Stomach smooth muscle (tissue), 2 donors: ENCODE data around the gene ADSS1.

Experiments used
- H3K27ac ChIP-seq: one replicate; pipeline ENCODE4 v1.7.0; 2013; ENCODE audit warnings: mild to moderate bottlenecking, low read length, inconsistent platforms
- H3K27me3 ChIP-seq, 2 donors: one replicate each; pipeline ENCODE4 v1.7.0; 2013; ENCODE audit warnings: low read length in 2 of 2; ENCODE audit not compliant: insufficient read depth in 2 of 2, control insufficient read depth in 1 of 2
- H3K36me3 ChIP-seq, 2 donors: one replicate each; pipeline ENCODE4 v1.7.0; 2013; ENCODE audit warnings: low read length in 2 of 2; ENCODE audit not compliant: control insufficient read depth in 2 of 2, insufficient read depth in 2 of 2
- H3K4me1 ChIP-seq: one replicate; pipeline ENCODE4 v1.7.0; 2013; ENCODE audit warnings: low read length; ENCODE audit not compliant: control insufficient read depth, insufficient read depth
- H3K4me3 ChIP-seq, 2 donors: one replicate each; pipeline ENCODE4 v1.7.0; 2013; ENCODE audit warnings: low read length in 2 of 2
- H3K9ac ChIP-seq, 2 donors: one replicate each; pipeline ENCODE4 v1.7.0; 2013; ENCODE audit warnings: low read length in 2 of 2, mild to moderate bottlenecking in 1 of 2
- H3K9me3 ChIP-seq, 2 donors: one replicate each; pipeline ENCODE4 v1.7.0; 2013; ENCODE audit warnings: low read length in 2 of 2; ENCODE audit not compliant: control insufficient read depth in 2 of 2
- donor health status: healthy.
- donor health status: Pancreatic carcinoma.

Gene ADSS1

GRCh38 chr14:104782086-104782807, 58.2 kb downstream of the ADSS1 start:
- H3K36me3 ChIP-seq: peaks cover 0 to 9% of the 10 kb centered on the region in 2 donors
- H3K27me3 ChIP-seq: no peaks in the 10 kb centered on the region
- H3K4me1 ChIP-seq: peaks cover 36% of the 10 kb centered on the region
- no peak overlapping the region for H3K27ac ChIP-seq
- no peaks in the 10 kb centered on the region for H3K9me3 ChIP-seq
- no peak overlapping the region for H3K9ac ChIP-seq
- no peak overlapping the region for H3K4me3 ChIP-seq

GRCh38 chr14:104782808-104783139, 58.7 kb downstream of the ADSS1 start:
- Histone ChIP-seq H3K4me3 (no peak overlapping the region), H3K4me1 (peaks cover 41% of the 10 kb centered on the region), H3K9me3 (no peaks in the 10 kb centered on the region), H3K27ac (no peak overlapping the region), H3K36me3 (peaks cover 0 to 10% of the 10 kb centered on the region in 2 donors), H3K27me3 (no peaks in the 10 kb centered on the region), H3K9ac (no peak overlapping the region)

GRCh38 chr14:104783484-104784217, 59.6 kb downstream of the ADSS1 start:
- H3K27ac ChIP-seq: no peak overlapping the region
- no peak overlapping the region for H3K9ac ChIP-seq
- peaks cover 0 to 8% of the 10 kb centered on the region in 2 donors for H3K36me3 ChIP-seq
- H3K4me3 ChIP-seq: no peak overlapping the region
- no peaks in the 10 kb centered on the region for H3K9me3 ChIP-seq
- no peaks in the 10 kb centered on the region for H3K27me3 ChIP-seq
- H3K4me1 ChIP-seq: peaks cover 49% of the 10 kb centered on the region

- Histone ChIP-seq H3K4me1 (peaks cover 49% of the 10 kb centered on the region), H3K4me3 (no peak overlapping the region), H3K9me3 (no peaks in the 10 kb centered on the region), H3K36me3 (peaks cover 0 to 3% of the 10 kb centered on the region in 2 donors), H3K27ac (no peak overlapping the region), H3K27me3 (no peaks in the 10 kb centered on the region), H3K9ac (no peak overlapping the region)
These were observed 60.2 kb downstream of the ADSS1 start for GRCh38 chr14:104784218-104784568.

- H3K4me3 ChIP-seq: peak overlapping the region in 1 of 2 donors; percentile 40
- peaks cover 0 to 7% of the 10 kb centered on the region in 2 donors for H3K36me3 ChIP-seq
- no peaks in the 10 kb centered on the region for H3K27me3 ChIP-seq
- H3K4me1 ChIP-seq: peaks cover 49% of the 10 kb centered on the region
- H3K27ac ChIP-seq: peak overlapping the region; percentile 31
- H3K9ac ChIP-seq: peak overlapping the region in 1 of 2 donors; percentile 13
- no peaks in the 10 kb centered on the region for H3K9me3 ChIP-seq
These were observed 61.0 kb downstream of the ADSS1 start for GRCh38 chr14:104784846-104785707.

- H3K36me3 ChIP-seq: peaks cover 3 to 7% of the 10 kb centered on the region in 2 donors
- no peak overlapping the region for H3K4me3 ChIP-seq
- peaks cover 49% of the 10 kb centered on the region for H3K4me1 ChIP-seq
- H3K9ac ChIP-seq: no peak overlapping the region
- H3K27ac ChIP-seq: no peak overlapping the region
- no peaks in the 10 kb centered on the region for H3K9me3 ChIP-seq
- no peaks in the 10 kb centered on the region for H3K27me3 ChIP-seq
These were observed 61.7 kb downstream of the ADSS1 start for GRCh38 chr14:104785708-104786080.

- Histone ChIP-seq H3K4me1 (peaks cover 49% of the 10 kb centered on the region), H3K9me3 (no peaks in the 10 kb centered on the region), H3K36me3 (peaks cover 3 to 10% of the 10 kb centered on the region in 2 donors), H3K9ac (no peak overlapping the region), H3K4me3 (no peak overlapping the region), H3K27ac (no peak overlapping the region), H3K27me3 (no peaks in the 10 kb centered on the region)
These were observed 62.1 kb downstream of the ADSS1 start for GRCh38 chr14:104786091-104786586.

GRCh38 chr14:104786726-104787675, 63.0 kb downstream of the ADSS1 start:
- no peak overlapping the region for H3K9ac ChIP-seq
- H3K4me1 ChIP-seq: peaks cover 52% of the 10 kb centered on the region
- H3K36me3 ChIP-seq: peaks cover 3 to 14% of the 10 kb centered on the region in 2 donors
- no peaks in the 10 kb centered on the region for H3K27me3 ChIP-seq
- no peak overlapping the region for H3K4me3 ChIP-seq
- no peaks in the 10 kb centered on the region for H3K9me3 ChIP-seq
- no peak overlapping the region for H3K27ac ChIP-seq

- H3K27ac ChIP-seq: no peak overlapping the region
- H3K9ac ChIP-seq: no peak overlapping the region
- H3K4me3 ChIP-seq: no peak overlapping the region
- H3K9me3 ChIP-seq: no peaks in the 10 kb centered on the region
- H3K27me3 ChIP-seq: no peaks in the 10 kb centered on the region
- peaks cover 59% of the 10 kb centered on the region for H3K4me1 ChIP-seq
- H3K36me3 ChIP-seq: peaks cover 3 to 14% of the 10 kb centered on the region in 2 donors
These were observed 63.7 kb downstream of the ADSS1 start for GRCh38 chr14:104787736-104788135.
